Skeletal muscle tissue (tissue), 4 donors: ENCODE results near the gene UGT1A4. TPM values are rescaled to one million over a fixed set of nuclear protein-coding genes. Genes with fewer than 3 reads are reported as not detected.
"Not testable (repeated sequence)": the region's sequence is repeated elsewhere in the genome, so short reads cannot be mapped to it uniquely, and the experiment has no call there.

Experiments
- H3K27ac ChIP-seq: one replicate; pipeline ENCODE4 v1.7.0; 2013; ENCODE audit warnings: mild to moderate bottlenecking, low read depth, low read length, inconsistent platforms
- H3K27me3 ChIP-seq, 3 donors: one replicate each; pipeline ENCODE4 v1.7.0; 2013; ENCODE audit warnings: low read length in 3 of 3; ENCODE audit not compliant: control insufficient read depth in 3 of 3, insufficient read depth in 3 of 3
- H3K36me3 ChIP-seq, 3 donors: one replicate each; pipeline ENCODE4 v1.7.0; 2013; ENCODE audit warnings: low read length in 3 of 3; ENCODE audit not compliant: control insufficient read depth in 3 of 3, insufficient read depth in 3 of 3
- H3K4me1 ChIP-seq, 3 donors: one replicate each; pipeline ENCODE4 v1.7.0; 2013; ENCODE audit warnings: low read length in 3 of 3, mild to moderate bottlenecking in 3 of 3; ENCODE audit not compliant: control insufficient read depth in 3 of 3, insufficient read depth in 3 of 3
- H3K4me3 ChIP-seq, 3 donors: one replicate each; pipeline ENCODE4 v1.7.0; 2013; ENCODE audit warnings: low read length in 3 of 3
- H3K9ac ChIP-seq, 3 donors: one replicate each; pipeline ENCODE4 v1.7.0; 2013; ENCODE audit warnings: low read length in 3 of 3, mild to moderate bottlenecking in 3 of 3, moderate library complexity in 2 of 3, low read depth in 1 of 3
- H3K9me3 ChIP-seq, 3 donors: one replicate each; pipeline ENCODE4 v1.7.0; 2013; ENCODE audit warnings: low read length in 3 of 3; ENCODE audit not compliant: control insufficient read depth in 3 of 3
- total RNA-seq: library from RNA; depleted of rRNA; stranded (reverse); fragments of >200 nt; gene quantifications from one replicate; pipeline ENCODE4 v1.2.3, GENCODE V29; 2014
- donor health status: Osteomylitis.

The UGT1A4 gene
- total RNA-seq, 1 donor from 2014 or later, result not detected

GRCh38 chr2:233745838-233746237, 27.3 kb downstream of the UGT1A4 start:
- H3K9me3 ChIP-seq, H3K4me1 ChIP-seq, H3K27ac ChIP-seq, H3K4me3 ChIP-seq, H3K9ac ChIP-seq, H3K36me3 ChIP-seq: not testable (repeated sequence)
- H3K27me3 ChIP-seq, result peaks cover 0 to 10% (median 0%) of the 10 kb centered on the region in 3 donors

GRCh38 chr2:233746475-233747282, 28.1 kb downstream of the UGT1A4 start:
- no peak overlapping the region for H3K27ac ChIP-seq
- H3K4me3 ChIP-seq, result no peak overlapping the region
- H3K9ac ChIP-seq, result no peak overlapping the region
- no peaks in the 10 kb centered on the region for H3K4me1 ChIP-seq
- no peaks in the 10 kb centered on the region for H3K36me3 ChIP-seq
- H3K9me3 ChIP-seq, result no peaks in the 10 kb centered on the region
- peaks cover 0 to 3% (median 0%) of the 10 kb centered on the region in 3 donors for H3K27me3 ChIP-seq

- Histone ChIP-seq H3K4me3 (no peak overlapping the region), H3K36me3 (no peaks in the 10 kb centered on the region), H3K4me1 (no peaks in the 10 kb centered on the region), H3K9ac (no peak overlapping the region), H3K9me3 (no peaks in the 10 kb centered on the region), H3K27me3 (no peaks in the 10 kb centered on the region), H3K27ac (no peak overlapping the region)
Observed at GRCh38 chr2:233747283-233747544, 28.7 kb downstream of the UGT1A4 start.

GRCh38 chr2:233750689-233751088, 32.2 kb downstream of the UGT1A4 start:
- H3K27ac ChIP-seq, H3K27me3 ChIP-seq, H3K9ac ChIP-seq, H3K4me3 ChIP-seq, H3K9me3 ChIP-seq, H3K36me3 ChIP-seq, H3K4me1 ChIP-seq: not testable (repeated sequence)

- not testable (repeated sequence) for H3K9ac ChIP-seq, H3K9me3 ChIP-seq, H3K27me3 ChIP-seq, H3K36me3 ChIP-seq, H3K4me1 ChIP-seq, H3K27ac ChIP-seq, H3K4me3 ChIP-seq
Observed at GRCh38 chr2:233751212-233752009, 32.9 kb downstream of the UGT1A4 start.

GRCh38 chr2:233754872-233755611, 36.5 kb downstream of the UGT1A4 start:
- H3K9ac ChIP-seq, result no peak overlapping the region
- H3K27me3 ChIP-seq, result no peaks in the 10 kb centered on the region
- no peaks in the 10 kb centered on the region for H3K4me1 ChIP-seq
- H3K9me3 ChIP-seq, result peaks cover 0 to 3% (median 0%) of the 10 kb centered on the region in 3 donors
- no peaks in the 10 kb centered on the region for H3K36me3 ChIP-seq
- no peak overlapping the region for H3K4me3 ChIP-seq
- no peak overlapping the region for H3K27ac ChIP-seq

GRCh38 chr2:233756429-233757081, 38.0 kb downstream of the UGT1A4 start:
- H3K9ac ChIP-seq, result no peak overlapping the region
- no peak overlapping the region for H3K27ac ChIP-seq
- H3K9me3 ChIP-seq, result peaks cover 0 to 3% (median 0%) of the 10 kb centered on the region in 3 donors
- no peaks in the 10 kb centered on the region for H3K4me1 ChIP-seq
- no peaks in the 10 kb centered on the region for H3K27me3 ChIP-seq
- no peak overlapping the region for H3K4me3 ChIP-seq
- no peaks in the 10 kb centered on the region for H3K36me3 ChIP-seq

- peaks cover 0 to 3% (median 0%) of the 10 kb centered on the region in 3 donors for H3K9me3 ChIP-seq
- no peak overlapping the region for H3K4me3 ChIP-seq
- no peaks in the 10 kb centered on the region for H3K4me1 ChIP-seq
- H3K9ac ChIP-seq, result no peak overlapping the region
- H3K36me3 ChIP-seq, result no peaks in the 10 kb centered on the region
- H3K27me3 ChIP-seq, result peaks cover 0 to 2% (median 0%) of the 10 kb centered on the region in 3 donors
- H3K27ac ChIP-seq, result no peak overlapping the region
Observed at GRCh38 chr2:233758141-233758540, 39.6 kb downstream of the UGT1A4 start.

GRCh38 chr2:233758849-233759248, 40.3 kb downstream of the UGT1A4 start:
- Histone ChIP-seq H3K36me3 (no peaks in the 10 kb centered on the region), H3K27me3 (peaks cover 0 to 2% (median 0%) of the 10 kb centered on the region in 3 donors), H3K4me1 (no peaks in the 10 kb centered on the region), H3K4me3 (no peak overlapping the region), H3K9me3 (peaks cover 0 to 3% (median 0%) of the 10 kb centered on the region in 3 donors), H3K27ac (no peak overlapping the region), H3K9ac (no peak overlapping the region)
